Measurements from ENCODE around the gene MID1IP1.

The MID1IP1 gene

GRCh38 chrX:38817004-38817703 lies 15.9 kb downstream of the MID1IP1 start:
- no peak for DNase-seq

DNA sequence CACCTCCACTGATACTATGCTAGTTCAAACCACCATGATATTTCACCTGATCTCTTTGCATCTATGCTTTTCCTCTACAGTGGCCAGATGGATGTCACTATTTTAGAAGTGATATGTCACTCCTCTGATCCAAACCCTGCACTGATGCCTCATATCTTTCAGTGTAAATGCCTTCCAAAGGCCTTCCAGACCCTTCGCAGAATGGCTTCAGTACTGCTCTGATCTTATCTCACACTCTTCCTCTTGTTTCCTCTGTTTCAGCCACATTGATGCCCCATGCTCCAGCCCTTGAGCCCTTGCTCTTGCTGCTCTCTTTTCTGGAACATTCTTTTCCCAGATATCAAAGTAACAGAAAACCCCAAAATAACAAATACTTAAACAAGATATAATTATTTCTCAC lies 17.9 kb downstream of the MID1IP1 start:
- no peak for DNase-seq

- DNase-seq: no peak
Measured at GRCh38 chrX:38819709-38820108, 18.4 kb downstream of the MID1IP1 start.

DNA sequence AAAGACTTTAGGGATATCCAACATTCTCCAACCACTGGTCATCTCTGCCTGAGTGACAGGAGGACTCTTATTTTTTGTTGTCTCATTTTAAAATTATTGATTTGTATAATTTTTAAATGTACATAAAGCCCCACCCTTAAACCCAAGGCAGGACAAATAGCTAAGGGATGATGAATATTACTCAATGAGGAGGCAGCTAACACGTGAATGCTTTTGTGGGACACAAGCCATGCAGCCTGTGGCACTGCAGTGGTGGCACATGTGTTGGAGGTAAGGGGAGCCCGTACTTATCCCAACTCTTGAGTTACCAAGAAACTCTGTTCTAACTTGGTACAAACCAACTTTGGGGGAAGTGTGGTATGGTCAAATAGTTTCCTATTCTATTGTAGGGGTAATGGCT lies 19.5 kb downstream of the MID1IP1 start:
- DNase-seq: no peak

DNA sequence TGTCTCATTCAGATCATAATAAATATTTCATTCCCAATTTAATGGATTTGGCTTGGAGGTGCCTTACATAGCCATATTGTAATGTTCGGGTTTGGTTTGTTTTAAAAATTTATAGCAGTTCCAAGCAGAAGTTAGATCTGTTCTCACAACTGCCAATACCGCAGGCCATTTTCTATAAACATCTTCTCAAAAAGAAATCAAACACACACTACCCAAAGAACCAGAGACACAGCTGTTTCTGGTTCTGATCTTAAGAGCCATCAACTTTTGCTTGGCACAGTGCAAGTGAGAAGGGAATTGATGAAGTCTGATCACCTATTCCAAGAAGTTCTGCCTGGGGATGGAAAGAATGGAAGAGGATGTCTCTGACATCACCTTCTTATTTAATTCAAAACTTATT lies 22.9 kb downstream of the MID1IP1 start:
- DNase-seq: no peak

DNA sequence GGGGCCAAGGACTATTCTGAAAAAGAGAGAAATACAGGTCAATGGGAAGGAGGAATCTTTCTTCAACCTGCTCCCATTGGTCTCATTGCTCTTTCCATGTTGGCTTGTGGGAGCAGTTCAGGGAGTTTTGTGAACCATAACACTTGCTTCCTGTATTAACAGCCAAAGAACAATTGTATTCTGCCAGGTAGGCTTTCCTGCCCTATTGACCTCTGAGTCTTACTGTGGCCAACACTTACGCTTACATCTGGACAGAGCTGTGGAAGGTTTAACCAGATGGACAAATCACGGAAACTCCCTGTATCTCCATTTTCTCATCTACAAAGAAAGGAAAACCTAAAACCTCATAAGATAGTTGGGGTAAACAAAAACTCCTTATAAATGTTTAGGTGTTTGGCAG lies 30.7 kb downstream of the MID1IP1 start:
- no peak for DNase-seq

DNA sequence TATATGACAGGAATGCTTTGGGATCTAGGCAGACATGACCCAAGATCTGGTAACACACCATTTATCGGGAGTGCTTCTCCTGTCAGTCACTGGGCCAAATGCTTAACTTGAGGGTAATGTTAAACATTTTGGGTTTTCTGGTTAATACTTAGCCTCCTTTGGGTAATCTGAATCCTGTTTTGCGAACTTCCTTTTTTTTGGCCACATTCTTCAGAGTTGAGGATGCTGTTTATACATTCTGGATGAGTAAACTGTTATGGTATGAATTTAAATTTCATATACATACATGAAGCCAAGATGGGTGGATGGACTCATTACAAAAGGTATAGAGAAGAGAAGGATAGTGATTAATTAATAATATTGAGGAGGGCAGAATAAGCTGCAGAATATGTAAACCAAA lies 36.1 kb downstream of the MID1IP1 start:
- DNase-seq: no peak

DNA sequence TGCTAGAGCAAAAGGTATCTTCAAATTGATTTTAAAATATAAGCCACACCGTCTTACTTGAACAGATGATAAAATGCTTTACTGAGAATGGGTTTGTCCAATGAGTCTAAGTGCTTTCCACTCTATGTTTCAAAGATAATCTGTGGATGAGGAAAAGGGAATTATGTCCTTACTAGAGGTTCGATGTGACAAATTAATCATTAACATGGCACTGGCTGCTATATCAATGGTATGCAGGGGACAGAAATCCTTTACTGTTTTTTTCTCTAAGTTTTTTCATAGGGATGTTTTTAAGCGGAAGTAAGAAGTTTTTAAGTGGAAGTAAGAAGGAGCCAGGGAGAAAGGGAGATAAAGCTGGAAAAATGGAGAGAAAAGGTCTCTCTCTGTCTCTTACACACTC lies 38.0 kb downstream of the MID1IP1 start:
- DNase-seq: no peak

DNA sequence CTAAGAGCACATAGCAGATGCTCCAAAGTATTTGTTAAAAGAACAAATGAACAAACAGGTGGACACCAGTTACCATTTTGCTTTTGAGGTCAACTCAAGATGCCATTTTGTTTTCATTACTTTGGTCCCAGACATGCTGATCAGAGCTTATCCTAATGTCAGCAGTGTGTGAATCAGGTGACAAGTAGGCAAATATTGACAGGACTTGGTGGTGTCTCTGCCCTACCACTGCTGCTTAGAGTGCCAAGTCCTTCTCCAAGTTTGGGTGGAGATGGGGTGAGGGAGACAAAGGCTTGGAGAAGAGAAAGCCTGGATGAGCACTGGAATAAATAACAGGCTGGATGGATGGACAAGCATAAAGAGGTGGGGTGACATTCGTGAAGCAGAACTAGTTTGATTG lies 38.7 kb downstream of the MID1IP1 start:
- no peak for DNase-seq

DNA sequence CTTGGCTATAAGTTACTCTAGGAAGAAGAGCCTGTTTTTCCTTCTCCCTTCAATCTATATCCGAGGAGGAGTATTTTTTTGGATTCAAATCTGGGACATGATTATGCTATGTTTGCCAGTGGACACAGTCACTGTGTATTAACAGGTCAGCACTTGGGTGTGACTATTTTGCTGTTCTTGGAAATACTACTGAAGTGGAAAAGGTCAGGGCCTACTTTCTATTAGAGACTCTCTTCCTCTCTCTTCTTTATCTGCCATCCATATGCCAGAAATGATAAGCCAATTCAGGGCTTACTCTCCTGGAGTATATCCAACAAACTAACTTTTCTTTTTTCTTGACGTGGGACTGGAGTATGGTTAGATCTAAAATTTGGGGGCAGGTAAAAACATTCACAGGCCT lies 40.5 kb downstream of the MID1IP1 start:
- no peak for DNase-seq

DNA sequence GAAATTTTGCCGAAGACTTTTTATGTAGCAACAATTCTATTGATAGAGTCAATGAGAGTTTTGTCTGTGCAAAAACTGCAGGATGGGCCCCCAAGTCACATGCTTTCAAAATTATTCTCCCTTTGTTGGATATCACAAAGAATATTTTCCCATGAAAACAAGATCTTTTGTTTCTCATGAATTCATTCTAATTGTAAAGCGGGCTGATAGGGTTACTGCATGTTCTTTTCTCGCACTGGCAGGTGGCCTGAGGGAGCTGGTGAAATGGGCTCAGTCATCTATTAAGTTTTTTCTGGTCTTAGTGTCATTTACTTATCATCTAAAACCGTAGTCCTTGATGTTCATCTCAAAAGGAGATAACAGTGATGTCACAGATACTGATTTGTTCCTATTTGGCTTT lies 44.2 kb downstream of the MID1IP1 start:
- no peak for DNase-seq

DNA sequence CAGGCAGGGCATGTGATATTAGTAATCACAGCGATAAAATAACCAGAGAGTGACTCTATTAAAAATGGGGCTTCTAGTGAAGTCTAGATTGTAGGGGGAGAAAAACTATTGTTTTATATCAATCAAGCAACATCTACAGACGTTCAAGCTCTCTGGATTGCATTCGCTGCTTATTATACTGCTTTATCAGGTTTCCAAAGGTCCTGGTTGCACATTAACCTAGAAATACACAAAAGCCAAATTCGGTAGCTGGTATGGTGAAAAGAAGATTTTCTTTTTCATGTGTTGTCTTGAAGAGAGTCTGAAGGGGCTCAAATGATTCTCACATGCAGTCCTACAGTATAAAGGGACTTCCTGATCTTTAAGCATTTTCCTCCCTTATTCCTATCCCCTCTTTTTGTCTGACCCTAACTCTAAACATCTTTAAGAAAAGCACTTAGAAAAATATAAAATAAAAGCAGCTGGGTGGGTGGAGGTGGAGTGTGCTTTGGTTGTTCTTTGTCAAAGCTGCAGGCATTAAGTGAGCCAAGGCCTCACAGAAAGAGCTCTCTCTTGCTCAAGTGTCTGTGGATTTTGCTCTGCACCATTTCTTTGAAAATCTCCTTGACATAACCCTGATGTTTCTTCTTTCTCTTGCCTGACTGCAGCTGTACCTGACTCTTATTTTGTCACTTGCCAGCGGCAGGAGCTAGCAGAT lies 46.1 kb downstream of the MID1IP1 start:
- no peak for DNase-seq

DNA sequence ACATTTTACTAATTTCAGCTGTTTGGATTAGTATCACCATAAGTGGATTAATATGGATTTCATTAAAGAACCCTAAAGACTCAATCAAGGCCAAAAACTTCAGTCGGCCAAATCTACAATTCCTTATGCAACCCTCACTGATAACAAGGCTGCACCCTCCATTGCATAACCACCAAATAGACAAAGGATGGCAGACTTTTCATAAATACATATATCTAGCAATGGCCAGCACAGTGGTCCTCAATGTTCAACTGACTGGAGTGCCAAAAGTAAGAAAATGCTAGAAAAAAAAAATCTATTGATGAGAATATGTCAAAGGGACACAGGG lies 46.6 kb downstream of the MID1IP1 start:
- DNase-seq: no peak

GRCh38 chrX:38848671-38849455 lies 47.6 kb downstream of the MID1IP1 start:
- no peak for DNase-seq

DNA sequence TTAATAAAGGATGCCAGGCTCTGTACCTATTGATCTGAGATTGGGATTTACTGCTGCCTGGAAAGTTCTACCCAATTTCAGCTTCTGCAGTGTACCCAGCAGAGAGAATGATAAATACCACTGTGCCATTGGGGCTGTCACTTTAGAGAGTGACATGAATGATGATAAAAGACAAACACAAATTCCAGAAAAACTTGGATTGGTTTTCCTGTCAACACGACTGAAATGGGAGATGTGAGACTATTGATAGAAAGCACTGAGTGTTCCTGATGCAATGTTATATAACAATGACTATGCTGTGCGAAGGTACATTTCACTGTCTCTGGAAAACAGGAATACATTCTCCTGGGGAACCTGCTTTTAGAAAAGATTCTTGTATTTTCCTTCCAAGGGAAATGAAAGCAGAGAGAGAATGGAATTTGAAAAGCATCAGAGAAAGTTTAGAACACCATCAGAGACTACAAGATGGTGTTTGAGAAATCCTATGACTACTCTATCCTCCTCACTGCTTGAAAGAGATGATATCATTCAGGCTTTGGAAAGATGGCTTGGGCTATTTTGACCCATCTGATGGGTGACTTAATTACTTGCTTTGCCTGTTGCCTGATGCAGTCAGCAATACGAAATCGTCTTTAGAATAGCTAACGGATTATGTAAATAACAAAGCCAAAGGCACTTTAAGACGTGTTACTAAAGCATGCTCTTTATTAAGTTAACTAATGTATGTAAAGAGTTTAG lies 49.7 kb downstream of the MID1IP1 start:
- no peak for DNase-seq

DNA sequence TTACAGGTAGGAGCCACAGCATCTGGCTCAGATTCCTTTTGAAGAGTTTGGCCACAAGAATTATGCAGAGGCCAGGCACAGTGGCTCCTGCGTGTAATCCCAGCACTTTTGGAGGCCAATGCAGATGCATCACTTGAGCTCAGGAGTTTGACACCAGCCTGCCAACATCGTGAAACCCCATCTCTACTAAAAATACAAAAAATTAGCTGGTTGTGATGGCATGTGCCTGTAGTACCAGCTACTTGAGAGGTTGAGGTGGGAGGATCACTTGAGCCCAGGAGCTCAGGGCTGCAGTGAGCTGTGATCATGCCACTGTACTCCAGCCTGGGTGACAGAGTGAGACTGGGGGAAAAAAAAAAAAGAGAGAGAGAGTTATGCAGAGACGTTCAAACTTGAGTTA lies 53.0 kb downstream of the MID1IP1 start:
- no peak for DNase-seq

All from stimulated activated CD8-positive, alpha-beta memory T cell treated with anti-CD3 and anti-CD28 coated beads, Interleukin-4, amount 100 ng/mL, for 48 hours (primary cell).